Right lobe of liver (tissue), 6 donors: ENCODE data around the gene SLC39A9. TPM values are rescaled to one million over a fixed set of nuclear protein-coding genes. Genes with fewer than 3 reads are reported as not detected.
A peak's percentile ranks its signal among the peaks of the same experiment; 100 is the strongest.

Source experiments
- ATAC-seq, 4 donors: fragments of 200-7000 bp; cut with Tn5 transposase; one replicate each; pipeline ENCODE4 v1.9.1; 2020; ENCODE audit warnings: mild to moderate bottlenecking in 4 of 4, moderate library complexity in 4 of 4
- DNase-seq, 3 donors: peaks; one replicate each; pipeline ENCODE4 v3.0.0-alpha.2; 2020
- H3K27ac ChIP-seq, 3 donors: fragments of 200-600 bp; one replicate each; pipeline ENCODE4 v1.8.0; 2022
- H3K27me3 ChIP-seq, 2 donors: fragments of 200-600 bp; one replicate each; pipeline ENCODE4 v1.8.0; 2022
- H3K36me3 ChIP-seq, 4 donors: fragments of 200-600 bp; sonication (generic) in 1 of 4; one replicate each; pipeline versions ENCODE4 v1.5.1 to v1.8.0; 2017 to 2022; ENCODE audit warnings: control low read depth in 1 of 4
- H3K4me1 ChIP-seq, 4 donors: fragments of 200-600 bp; sonication (generic) in 1 of 4; one replicate each; pipeline versions ENCODE4 v1.5.1 to v1.8.0; 2017 to 2022; ENCODE audit warnings: control low read depth in 1 of 4
- H3K4me3 ChIP-seq, 3 donors: fragments of 200-600 bp; one replicate each; pipeline ENCODE4 v1.8.0; 2022
- H3K9me3 ChIP-seq, 4 donors: fragments of 200-600 bp; sonication (generic) in 1 of 4; one replicate each; pipeline versions ENCODE4 v1.5.1 to v1.8.0; 2017 to 2022; ENCODE audit warnings: control low read depth in 1 of 4
- POLR2A ChIP-seq: fragments of 450-650 bp; IDR thresholded peaks from one replicate; pipeline ENCODE4 v1.6.1; 2017; ENCODE audit warnings: antibody characterized with exemption, mild to moderate bottlenecking
- WGBS: methylation state at CpG from one replicate; pipeline ENCODE4 v1.1.6; 2018; ENCODE audit warnings: low coverage, low lambda C conversion rate; ENCODE audit not compliant: insufficient coverage; ENCODE audit errors: missing lambda C conversion rate; 5-methylcytosine and 5-hydroxymethylcytosine counted together
- intact Hi-C, 2 donors: fragments of 100-400 bp; cut with DNase I; formaldehyde crosslinking; loops; one replicate each; pipeline versions ENCODE4 v1.11.2 to v1.14.1; 2022
- total RNA-seq, 6 experiments: library from RNA; depleted of rRNA in 2 of 6; stranded (reverse); fragments of >200 nt in 2 of 6; fragmentation: NEBNext Ultra II Directional in 3 of 6; extraction: Animal tissue kit (Norgen Biotek cat#: 25700) in 3 of 6; gene quantifications; one replicate each; pipeline versions ENCODE4 v1.1.0 to v1.2.4, GENCODE V29; 2016 to 2023
- TF ChIP-seq, protein P1 (sequence below), 4 donors: fragments of 200-600 bp in 3 of 4; fragments of 450-650 bp in 1 of 4; IDR thresholded peaks; one replicate each; pipeline versions ENCODE4 v1.5.1 to v1.8.0; 2016 to 2022; ENCODE audit warnings: antibody characterized with exemption in 4 of 4, mild to moderate bottlenecking in 2 of 4
- donor health status: DM: no; HTN: yes; CAD: no.
- donor health status: DM: no; HTN: no; CAD: no.
- donor health status: DM: no; HTN: no; CAD: no.
- donor health status: DM: no; HTN: yes; CAD: no.
- donor health status: DM: no; HTN: yes; CAD: no.

SLC39A9 gene
- total RNA-seq, 6 experiments from 2014 or later, result 44.7 to 78.2 (median 58.2) TPM

DNA sequence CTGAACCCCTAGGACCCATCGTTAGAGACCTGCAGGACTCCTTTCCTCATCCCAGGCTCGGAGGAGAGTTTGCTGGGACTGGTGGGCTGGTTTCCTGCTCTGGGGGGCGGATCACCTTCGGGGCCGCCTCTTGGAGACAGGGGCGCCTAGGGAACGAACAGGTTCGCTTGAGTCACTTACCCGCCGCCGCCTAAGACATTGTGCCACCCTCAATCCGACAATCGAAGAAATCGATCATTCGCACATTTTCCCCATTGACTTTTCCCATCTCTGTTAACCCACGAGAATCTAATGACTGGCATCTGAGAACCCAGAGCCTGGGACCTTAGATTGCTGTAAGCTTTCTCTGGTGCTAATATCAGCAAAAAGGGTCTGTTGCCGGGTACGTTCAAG lies 322 bp downstream of the SLC39A9 start:
- H3K4me3 ChIP-seq, result peak overlapping the region; percentile 77 to 98 (median 90)
- no peaks in the 10 kb centered on the region for H3K9me3 ChIP-seq
- intact Hi-C loops, result no loop called here
- 0% methylated on average over 3 of the region's 18 CpGs for WGBS
- DNase-seq (no peak), ATAC-seq (no peak)
- H3K27me3 ChIP-seq, result no peaks in the 10 kb centered on the region
- peaks cover 4 to 25% (median 11%) of the 10 kb centered on the region in 4 donors for H3K36me3 ChIP-seq
- H3K4me1 ChIP-seq, result peaks cover 0 to 38% (median 11%) of the 10 kb centered on the region in 4 donors
- peak overlapping the region; percentile 74 to 84 (median 79) for H3K27ac ChIP-seq
- TF ChIP-seq, protein P1, sequence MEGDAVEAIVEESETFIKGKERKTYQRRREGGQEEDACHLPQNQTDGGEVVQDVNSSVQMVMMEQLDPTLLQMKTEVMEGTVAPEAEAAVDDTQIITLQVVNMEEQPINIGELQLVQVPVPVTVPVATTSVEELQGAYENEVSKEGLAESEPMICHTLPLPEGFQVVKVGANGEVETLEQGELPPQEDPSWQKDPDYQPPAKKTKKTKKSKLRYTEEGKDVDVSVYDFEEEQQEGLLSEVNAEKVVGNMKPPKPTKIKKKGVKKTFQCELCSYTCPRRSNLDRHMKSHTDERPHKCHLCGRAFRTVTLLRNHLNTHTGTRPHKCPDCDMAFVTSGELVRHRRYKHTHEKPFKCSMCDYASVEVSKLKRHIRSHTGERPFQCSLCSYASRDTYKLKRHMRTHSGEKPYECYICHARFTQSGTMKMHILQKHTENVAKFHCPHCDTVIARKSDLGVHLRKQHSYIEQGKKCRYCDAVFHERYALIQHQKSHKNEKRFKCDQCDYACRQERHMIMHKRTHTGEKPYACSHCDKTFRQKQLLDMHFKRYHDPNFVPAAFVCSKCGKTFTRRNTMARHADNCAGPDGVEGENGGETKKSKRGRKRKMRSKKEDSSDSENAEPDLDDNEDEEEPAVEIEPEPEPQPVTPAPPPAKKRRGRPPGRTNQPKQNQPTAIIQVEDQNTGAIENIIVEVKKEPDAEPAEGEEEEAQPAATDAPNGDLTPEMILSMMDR (IDR thresholded peaks at IDR 0.05), result no peak
- no peak for TF ChIP-seq POLR2A

DNA sequence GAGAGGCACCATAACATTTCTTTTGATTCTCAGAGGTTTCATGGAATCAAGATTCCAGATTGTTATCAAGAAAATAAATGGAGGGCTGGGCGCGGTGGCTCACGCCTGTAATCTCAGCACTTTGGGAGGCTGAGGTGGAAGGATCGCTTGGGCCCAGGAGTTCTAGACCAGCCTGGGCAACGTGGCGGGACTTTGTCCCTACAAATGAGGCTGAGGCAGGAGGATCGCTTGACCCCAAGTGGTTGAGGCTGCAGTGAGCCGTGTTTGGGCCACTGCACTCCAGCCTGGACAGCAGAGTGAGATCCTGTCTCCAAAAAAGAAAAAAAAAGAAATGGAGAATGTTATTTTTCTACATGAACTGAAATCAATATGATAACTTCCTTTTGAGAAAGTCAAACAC lies 1.3 kb downstream of the SLC39A9 start:
- no peaks in the 10 kb centered on the region for H3K27me3 ChIP-seq
- no peak overlapping the region for H3K27ac ChIP-seq
- no peak for ATAC-seq
- H3K36me3 ChIP-seq, result peaks cover 4 to 16% (median 7%) of the 10 kb centered on the region in 4 donors
- no peak for DNase-seq
- peaks cover 0 to 38% (median 11%) of the 10 kb centered on the region in 4 donors for H3K4me1 ChIP-seq
- no peaks in the 10 kb centered on the region for H3K9me3 ChIP-seq
- intact Hi-C loops, result no loop called here
- H3K4me3 ChIP-seq, result peak overlapping the region in 2 of 3 donors; percentile 77 to 98
- WGBS, result 90% methylated on average over 5 of the region's 8 CpGs
- TF ChIP-seq, protein P1 (IDR thresholded peaks at IDR 0.05), result no peak
- TF ChIP-seq POLR2A, result no peak

DNA sequence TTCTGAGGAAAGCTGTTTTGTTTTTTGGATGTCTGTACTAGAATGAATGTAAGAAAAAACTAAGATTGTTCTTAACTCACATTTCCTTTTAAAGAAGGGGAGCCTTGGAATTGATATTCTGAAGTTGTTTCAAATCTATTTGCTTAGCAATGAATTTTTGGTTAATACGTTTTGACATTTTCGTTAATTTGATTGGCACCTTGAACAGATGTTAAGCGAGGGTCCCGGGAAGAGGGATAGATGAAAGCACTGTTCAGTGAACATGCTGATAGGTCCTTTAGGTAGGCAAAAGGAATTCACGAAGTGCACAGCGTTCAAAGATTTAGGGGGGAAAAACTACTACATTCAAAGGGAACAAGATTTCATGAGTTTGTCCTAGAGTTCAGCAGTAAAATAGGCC lies 1.7 kb downstream of the SLC39A9 start:
- Histone ChIP-seq H3K27ac (no peak overlapping the region), H3K9me3 (no peaks in the 10 kb centered on the region), H3K36me3 (peaks cover under 1 to 12% (median 3%) of the 10 kb centered on the region in 4 donors), H3K27me3 (no peaks in the 10 kb centered on the region), H3K4me3 (peak overlapping the region in 1 of 3 donors; percentile 98), H3K4me1 (peaks cover 0 to 38% (median 11%) of the 10 kb centered on the region in 4 donors)
- 88% methylated on average over 6 of the region's 6 CpGs for WGBS
- no peak for ATAC-seq
- TF ChIP-seq, protein P1 (IDR thresholded peaks at IDR 0.05), result no peak
- no peak for TF ChIP-seq POLR2A
- intact Hi-C loops, result no loop called here
- no peak for DNase-seq

DNA sequence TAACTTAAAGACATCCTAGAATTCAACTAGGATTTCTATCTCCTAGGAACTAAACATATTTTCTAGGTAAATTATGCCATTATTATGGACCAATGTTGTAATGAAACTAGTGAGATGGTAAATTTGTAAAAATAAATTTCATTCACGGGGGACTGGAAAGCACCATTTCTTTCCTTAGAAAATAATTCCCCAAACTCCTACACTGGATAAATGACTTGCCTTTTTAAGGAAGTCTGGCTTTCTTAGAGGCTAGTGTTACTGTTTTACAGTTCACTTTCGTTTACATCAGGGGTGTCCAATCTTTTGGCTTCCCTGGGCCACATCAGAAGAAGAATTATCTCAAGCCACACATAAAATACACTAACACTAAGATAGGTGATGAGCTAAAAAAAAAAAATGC lies 3.3 kb downstream of the SLC39A9 start:
- ATAC-seq (no peak), DNase-seq (no peak)
- intact Hi-C loops, result no loop called here
- Histone ChIP-seq H3K27ac (no peak overlapping the region), H3K4me3 (no peak overlapping the region), H3K36me3 (no peaks in the 10 kb centered on the region), H3K9me3 (no peaks in the 10 kb centered on the region), H3K27me3 (no peaks in the 10 kb centered on the region), H3K4me1 (peaks cover 0 to 33% (median 10%) of the 10 kb centered on the region in 4 donors)
- no peak for TF ChIP-seq POLR2A
- TF ChIP-seq, protein P1 (IDR thresholded peaks at IDR 0.05), result no peak
- 80% methylated on average over 2 of the region's 2 CpGs for WGBS

GRCh38 chr14:69404478-69404877 lies 6.0 kb downstream of the SLC39A9 start:
- DNase-seq (no peak), ATAC-seq (peak; percentile 53 to 76 (median 70))
- intact Hi-C loops, result no loop called here
- Histone ChIP-seq H3K4me1 (peaks cover 0 to 23% (median 8%) of the 10 kb centered on the region in 4 donors), H3K9me3 (no peaks in the 10 kb centered on the region), H3K4me3 (no peak overlapping the region), H3K27me3 (no peaks in the 10 kb centered on the region), H3K36me3 (no peaks in the 10 kb centered on the region), H3K27ac (no peak overlapping the region)
- no peak for TF ChIP-seq POLR2A
- WGBS, result 46% methylated on average over 3 of the region's 3 CpGs
